Choroid plexus epithelial cell (primary cell): ENCODE results near the gene HTRA3.

Experiments used
- DNase-seq: peaks from one replicate; pipeline ENCODE4 v3.0.0-alpha.2; 2010; ENCODE audit warnings: low read depth
- H3K4me3 ChIP-seq: 2 replicates; pipeline ENCODE4 v1.5.1; 2011; ENCODE audit warnings: low read depth, mild to moderate bottlenecking, control low read depth, low read length, moderate library complexity
- CTCF ChIP-seq: conservative IDR thresholded peaks from 2 replicates; pipeline ENCODE4 v1.5.1; 2011; ENCODE audit warnings: low read depth, mild to moderate bottlenecking, control low read depth, inconsistent platforms, low read length, moderate library complexity

Gene HTRA3

GRCh38 chr4:8308144-8308543 is 38.6 kb downstream of the HTRA3 start:
- no peak for DNase-seq
- no peak for TF ChIP-seq CTCF
- H3K4me3 ChIP-seq = no peak overlapping the region

- peak; percentile 60 for DNase-seq
- peak; percentile 51 for TF ChIP-seq CTCF
- no peak overlapping the region for H3K4me3 ChIP-seq
Measured at GRCh38 chr4:8308856-8309771, 39.6 kb downstream of the HTRA3 start.

GRCh38 chr4:8310306-8310705 is 40.8 kb downstream of the HTRA3 start:
- DNase-seq = no peak
- no peak for TF ChIP-seq CTCF
- H3K4me3 ChIP-seq = no peak overlapping the region

- DNase-seq = no peak
- TF ChIP-seq CTCF = no peak
- H3K4me3 ChIP-seq = no peak overlapping the region
Measured at GRCh38 chr4:8311101-8312068, 41.8 kb downstream of the HTRA3 start.

- TF ChIP-seq CTCF = no peak
- no peak overlapping the region for H3K4me3 ChIP-seq
- DNase-seq = no peak
Measured at GRCh38 chr4:8312069-8312445, 42.5 kb downstream of the HTRA3 start.

GRCh38 chr4:8312976-8313375 is 43.4 kb downstream of the HTRA3 start:
- no peak for DNase-seq
- TF ChIP-seq CTCF = no peak
- no peak overlapping the region for H3K4me3 ChIP-seq
